HCT116 (cell line): Measurements from ENCODE around the gene TSC22D4. TPM values are rescaled to one million over a fixed set of nuclear protein-coding genes. Genes with fewer than 3 reads are reported as not detected.

Experiments
- ATAC-seq: fragments of 200-7000 bp; cut with Tn5 transposase; 2 replicates; pipeline ENCODE4 v1.9.1; 2020; ENCODE audit warnings: mild to moderate bottlenecking, moderate library complexity
- BruUV-seq: library from RNA; stranded (reverse); fragments of 400-500 nt; replicated peaks from 2 replicates; lab custom pipeline; 2021; lab: Mats Ljungman, UMichigan
- CTCF ChIA-PET: fragments of 300-600 bp; sonication (Branson Sonifier 250); formaldehyde crosslinking; loops from one replicate; lab custom pipeline; 2021; ENCODE audit warnings: antibody characterized with exemption; lab: Charles Lee
- POLR2A ChIA-PET: fragments of 300-600, 350-600 bp; sonication (Branson Sonifier 250); formaldehyde crosslinking; loops from one replicate; lab custom pipeline; 2021; ENCODE audit warnings: antibody characterized with exemption; lab: Charles Lee
- RAD21 ChIA-PET, 2 experiments: fragments of 300-600 bp; sonication (Branson Sonifier 250); formaldehyde crosslinking; loops; one replicate each; lab custom pipeline; 2023; ENCODE audit warnings: low total read pairs in 2 of 2; ENCODE audit not compliant: uncharacterized antibody in 2 of 2, unreplicated experiment in 2 of 2, low non-redundant PET in 1 of 2; lab: Charles Lee
- DNase-seq: peaks from one replicate; pipeline ENCODE4 v3.0.0-alpha.2; 2010; ENCODE audit warnings: low read depth, low spot score
- H2AFZ ChIP-seq: fragments of 200-600 bp; shearing (Covaris generic), sonication (generic); 2 replicates; pipeline ENCODE4 v1.6.1; 2017; ENCODE audit warnings: low read depth, mixed run types, mixed read lengths, antibody characterized with exemption, low read length; ENCODE audit not compliant: poor library complexity, severe bottlenecking
- H3K27ac ChIP-seq: 2 replicates; pipeline ENCODE4 v1.5.1; 2012; ENCODE audit warnings: low read depth, low read length
- H3K27me3 ChIP-seq: fragments of 200-600 bp; sonication (generic); 2 replicates; pipeline ENCODE4 v1.6.1; 2016; ENCODE audit warnings: mixed run types, low read length, mixed read lengths; ENCODE audit not compliant: insufficient read depth
- H3K36me3 ChIP-seq, 2 experiments: fragments of 200-500 bp in 1 of 2; fragments of 200-600 bp in 1 of 2; sonication (Bioruptor generic) in 1 of 2; sonication (generic) in 1 of 2; 2 replicates each; pipeline versions ENCODE4 v1.5.1 to v1.6.1; 2014 to 2016; ENCODE audit warnings: low read length in 2 of 2, inconsistent platforms in 1 of 2, mixed read lengths in 1 of 2, mixed run types in 1 of 2; ENCODE audit not compliant: insufficient read depth in 2 of 2, control insufficient read depth in 1 of 2
- H3K4me1 ChIP-seq, 2 experiments: fragments of 200-600 bp in 1 of 2; sonication (generic) in 1 of 2; 2 replicates each; pipeline versions ENCODE4 v1.5.1 to v1.6.1; 2012 to 2017; ENCODE audit warnings: low read length in 2 of 2, inconsistent platforms in 1 of 2, mild to moderate bottlenecking in 1 of 2, mixed read lengths in 1 of 2, mixed run types in 1 of 2, moderate library complexity in 1 of 2; ENCODE audit not compliant: insufficient read depth in 2 of 2, control insufficient read depth in 1 of 2
- H3K4me2 ChIP-seq: fragments of 200-600 bp; sonication (generic); 2 replicates; pipeline ENCODE4 v1.6.1; 2017; ENCODE audit warnings: mixed run types, low read length, mixed read lengths
- H3K4me3 ChIP-seq, 2 experiments: fragments of 200-600 bp in 1 of 2; sonication (generic) in 1 of 2; replicated peaks in 1 of 2; 2 replicates each; pipeline ENCODE4 v1.5.1; 2011 to 2016; ENCODE audit warnings: low read length in 2 of 2, control low read depth in 1 of 2, low read depth in 1 of 2, mild to moderate bottlenecking in 1 of 2, mixed read lengths in 1 of 2, mixed run types in 1 of 2
- H3K79me2 ChIP-seq: fragments of 200-600 bp; sonication (generic); 2 replicates; pipeline ENCODE4 v1.6.1; 2017; ENCODE audit warnings: mild to moderate bottlenecking, mixed run types, low read length, moderate library complexity, mixed read lengths; ENCODE audit not compliant: insufficient read depth
- H3K9ac ChIP-seq: fragments of 200-600 bp; sonication (generic); 2 replicates; pipeline ENCODE4 v1.6.1; 2016; ENCODE audit warnings: low read length, mixed read lengths
- H3K9me2 ChIP-seq: fragments of 200-600 bp; sonication (generic), shearing (Covaris generic); 2 replicates; pipeline ENCODE4 v1.6.1; 2017; ENCODE audit warnings: mixed run types, mild to moderate bottlenecking, moderate library complexity; ENCODE audit not compliant: insufficient read depth
- H3K9me3 ChIP-seq, 2 experiments: fragments of 200-500 bp in 1 of 2; fragments of 200-600 bp in 1 of 2; sonication (Bioruptor generic) in 1 of 2; sonication (generic) in 1 of 2; 2 replicates each; pipeline ENCODE4 v1.6.1; 2014 to 2017; ENCODE audit warnings: low read length in 2 of 2, mixed read lengths in 2 of 2, inconsistent platforms in 1 of 2, low read depth in 1 of 2, mild to moderate bottlenecking in 1 of 2, mixed run types in 1 of 2, moderate library complexity in 1 of 2; ENCODE audit not compliant: control insufficient read depth in 1 of 2, insufficient read depth in 1 of 2
- H4K20me1 ChIP-seq: fragments of 200-600 bp; sonication (generic), shearing (Covaris generic); 2 replicates; pipeline ENCODE4 v1.6.1; 2017; ENCODE audit warnings: mixed run types, mild to moderate bottlenecking, moderate library complexity; ENCODE audit not compliant: insufficient read depth
- ATF3 ChIP-seq: IDR thresholded peaks from 2 replicates; pipeline ENCODE4 v1.6.1; 2012
- CBX3 ChIP-seq: IDR thresholded peaks from 2 replicates; pipeline ENCODE4 v1.6.1; 2012; ENCODE audit warnings: low read depth
- CEBPB ChIP-seq: IDR thresholded peaks from 2 replicates; pipeline ENCODE4 v1.6.1; 2012; ENCODE audit warnings: low read depth
- CTCF ChIP-seq, 3 experiments: fragments of 200-600 bp in 1 of 3; sonication (generic) in 1 of 3; IDR thresholded peaks in 2 of 3; conservative IDR thresholded peaks in 1 of 3; 2 replicates each; pipeline ENCODE4 v1.5.1; 2012 to 2017; ENCODE audit warnings: low read depth in 2 of 3, low read length in 2 of 3, antibody characterized with exemption in 1 of 3, borderline replicate concordance in 1 of 3, control low read depth in 1 of 3, mild to moderate bottlenecking in 1 of 3, mixed read lengths in 1 of 3, mixed run types in 1 of 3, moderate library complexity in 1 of 3; ENCODE audit not compliant: insufficient read depth in 1 of 3
- EGR1 ChIP-seq: IDR thresholded peaks from 2 replicates; pipeline ENCODE4 v1.6.1; 2012; ENCODE audit warnings: low read depth
- ELF1 ChIP-seq: IDR thresholded peaks from 2 replicates; pipeline ENCODE4 v1.6.1; 2012; ENCODE audit warnings: low read depth, borderline replicate concordance
- EZH2 ChIP-seq: fragments of 200-600 bp; sonication (generic); IDR thresholded peaks from 2 replicates; pipeline ENCODE4 v1.6.1; 2017; ENCODE audit warnings: antibody characterized with exemption, mixed run types
- EZH2phosphoT487 ChIP-seq: fragments of 200-600 bp; IDR thresholded peaks from 2 replicates; pipeline ENCODE4 v1.6.1; 2018; ENCODE audit warnings: antibody characterized with exemption, borderline replicate concordance
- MAX ChIP-seq: IDR thresholded peaks from 2 replicates; pipeline ENCODE4 v1.6.1; 2012
- POLR2A ChIP-seq: IDR thresholded peaks from 2 replicates; pipeline ENCODE4 v1.7.0; 2011; ENCODE audit warnings: borderline replicate concordance; ENCODE audit not compliant: insufficient read depth, insufficient read length; ENCODE audit errors: extremely low read depth
- POLR2AphosphoS5 ChIP-seq: IDR thresholded peaks from 2 replicates; pipeline ENCODE4 v1.6.1; 2011; ENCODE audit warnings: mild to moderate bottlenecking, low read depth, low read length, moderate library complexity
- REST ChIP-seq: IDR thresholded peaks from 2 replicates; pipeline ENCODE4 v1.6.1; 2012; ENCODE audit warnings: low read depth
- SIN3A ChIP-seq: IDR thresholded peaks from 2 replicates; pipeline ENCODE4 v1.6.1; 2012; ENCODE audit warnings: low read depth
- SP1 ChIP-seq: IDR thresholded peaks from 2 replicates; pipeline ENCODE4 v1.6.1; 2012; ENCODE audit warnings: low read depth
- TCF7L2 ChIP-seq: IDR thresholded peaks from 2 replicates; pipeline ENCODE4 v1.7.0; 2011; ENCODE audit warnings: borderline replicate concordance, inconsistent platforms; ENCODE audit not compliant: insufficient read depth, insufficient read length; ENCODE audit errors: extremely low read depth
- YY1 ChIP-seq: IDR thresholded peaks from 2 replicates; pipeline ENCODE4 v1.6.1; 2011; ENCODE audit warnings: low read length, low read depth, moderate library complexity, mild to moderate bottlenecking; ENCODE audit not compliant: insufficient replicate concordance; ENCODE audit errors: extremely low read depth
- ZBTB33 ChIP-seq: IDR thresholded peaks from 2 replicates; pipeline ENCODE4 v1.6.1; 2011; ENCODE audit warnings: mild to moderate bottlenecking, low read length, moderate library complexity; ENCODE audit not compliant: insufficient replicate concordance; ENCODE audit errors: extremely low read depth
- ZFX ChIP-seq: fragments of 450-650 bp; IDR thresholded peaks from 2 replicates; pipeline ENCODE4 v1.6.1; 2017
- intact Hi-C: fragments of 100-400 bp; cut with micrococcal nuclease; formaldehyde crosslinking; loops from 2 replicates; pipeline ENCODE4 v1.10.0; 2022
- total RNA-seq: library from RNA; stranded (reverse); gene quantifications from one replicate; pipeline ENCODE4 v1.2.1, GENCODE V29; 2021; ENCODE audit not compliant: unreplicated experiment

The TSC22D4 gene
- total RNA-seq, 1 experiment from 2014 or later = 36.9 TPM

GRCh38 chr7:100428199-100428966, 50.6 kb downstream of the TSC22D4 start, which contains the start of gene ZCWPW1:
Gene ZCWPW1 (minus strand): TSS chr7:100428703. CDS start chr7:100420649, 8,054 bp downstream.
- Histone ChIP-seq H3K9me2 (no peaks in the 10 kb centered on the region), H3K36me3 (peaks cover 0 to 23% of the 10 kb centered on the region in 2 experiments; a peak in 1 of 4 replicates), H3K79me2 (peaks cover 38% of the 10 kb centered on the region), H3K4me1 (peaks cover 0 to 45% of the 10 kb centered on the region in 2 experiments), H3K27ac (peak within 1 kb of the TSS; percentile 99), H3K27me3 (no peaks in the 10 kb centered on the region), H3K4me2 (peak within 1 kb of the TSS; percentile 89), H3K9me3 (no peaks in the 10 kb centered on the region), H3K9ac (peak within 1 kb of the TSS; percentile 89), H3K4me3 (peak within 1 kb of the TSS; percentile 82 to 85), H4K20me1 (no peaks in the 10 kb centered on the region), H2AFZ (no peak within 1 kb of the TSS)
- TF ChIP-seq MAX (no peak), ZBTB33 (peak; percentile 8), ATF3 (no peak), SIN3A (no peak), POLR2AphosphoS5 (peak; percentile 99), CEBPB (no peak), EZH2 (no peak), ELF1 (no peak), POLR2A (peak; percentile 99), TCF7L2 (peak; percentile 8), EZH2phosphoT487 (no peak), CBX3 (no peak), ZFX (peak; percentile 78), CTCF (IDR thresholded peaks at IDR 0.05 in 2 of 3, conservative IDR thresholded peaks at IDR 0.05 in 1 of 3; ENCODE audit: borderline replicate concordance in 1 of 3, insufficient read depth in 1 of 3, low read depth in 2 of 3, low read length in 2 of 3) (no peak), SP1 (no peak), REST (no peak), EGR1 (no peak), YY1 (peak; percentile 92)
- ChIA-PET CTCF (interaction anchor here (0.7 to 2.6 kb wide), 6 partner anchors 20 to 277 kb away, joined by 3 to 12 read pairs (median 4); partner anchors contain the start of genes POP7 and TSC22D4), RAD21 (interaction anchor here in 1 of 2 experiments (1.0 kb wide), 1 partner anchor 295 kb away, joined by 3 read pairs; no protein-coding TSS in a partner anchor), POLR2A (interaction anchor here (0.7 to 2.5 kb wide), 28 partner anchors 8 to 447 kb away, joined by 3 to 15 read pairs (median 4); partner anchors contain the start of genes AGFG2, AP4M1, FBXO24 and LAMTOR4)
- ATAC-seq (peak; percentile 65), DNase-seq (peak; percentile 97)
- BruUV-seq = TSS peak; percentile 39
- intact Hi-C loops = no loop called here
